HCT116 (cell line): ENCODE results near the gene DMWD. TPM values are rescaled to one million over a fixed set of nuclear protein-coding genes. Genes with fewer than 3 reads are reported as not detected.

Experiments
- ATAC-seq: fragments of 200-7000 bp; cut with Tn5 transposase; 2 replicates; pipeline ENCODE4 v1.9.1; 2020; ENCODE audit warnings: mild to moderate bottlenecking, moderate library complexity
- BruUV-seq: library from RNA; stranded (reverse); fragments of 400-500 nt; replicated peaks from 2 replicates; lab custom pipeline; 2021; lab: Mats Ljungman, UMichigan
- CTCF ChIA-PET: fragments of 300-600 bp; sonication (Branson Sonifier 250); formaldehyde crosslinking; loops from one replicate; lab custom pipeline; 2021; ENCODE audit warnings: antibody characterized with exemption; lab: Charles Lee
- POLR2A ChIA-PET: fragments of 300-600, 350-600 bp; sonication (Branson Sonifier 250); formaldehyde crosslinking; loops from one replicate; lab custom pipeline; 2021; ENCODE audit warnings: antibody characterized with exemption; lab: Charles Lee
- RAD21 ChIA-PET, 2 experiments: fragments of 300-600 bp; sonication (Branson Sonifier 250); formaldehyde crosslinking; loops; one replicate each; lab custom pipeline; 2023; ENCODE audit warnings: low total read pairs in 2 of 2; ENCODE audit not compliant: uncharacterized antibody in 2 of 2, unreplicated experiment in 2 of 2, low non-redundant PET in 1 of 2; lab: Charles Lee
- DNase-seq: peaks from one replicate; pipeline ENCODE4 v3.0.0-alpha.2; 2010; ENCODE audit warnings: low read depth, low spot score
- H2AFZ ChIP-seq: fragments of 200-600 bp; shearing (Covaris generic), sonication (generic); 2 replicates; pipeline ENCODE4 v1.6.1; 2017; ENCODE audit warnings: low read depth, mixed run types, mixed read lengths, antibody characterized with exemption, low read length; ENCODE audit not compliant: poor library complexity, severe bottlenecking
- H3K27ac ChIP-seq: 2 replicates; pipeline ENCODE4 v1.5.1; 2012; ENCODE audit warnings: low read depth, low read length
- H3K27me3 ChIP-seq: fragments of 200-600 bp; sonication (generic); 2 replicates; pipeline ENCODE4 v1.6.1; 2016; ENCODE audit warnings: mixed run types, low read length, mixed read lengths; ENCODE audit not compliant: insufficient read depth
- H3K36me3 ChIP-seq, 2 experiments: fragments of 200-500 bp in 1 of 2; fragments of 200-600 bp in 1 of 2; sonication (Bioruptor generic) in 1 of 2; sonication (generic) in 1 of 2; 2 replicates each; pipeline versions ENCODE4 v1.5.1 to v1.6.1; 2014 to 2016; ENCODE audit warnings: low read length in 2 of 2, inconsistent platforms in 1 of 2, mixed read lengths in 1 of 2, mixed run types in 1 of 2; ENCODE audit not compliant: insufficient read depth in 2 of 2, control insufficient read depth in 1 of 2
- H3K4me1 ChIP-seq, 2 experiments: fragments of 200-600 bp in 1 of 2; sonication (generic) in 1 of 2; 2 replicates each; pipeline versions ENCODE4 v1.5.1 to v1.6.1; 2012 to 2017; ENCODE audit warnings: low read length in 2 of 2, inconsistent platforms in 1 of 2, mild to moderate bottlenecking in 1 of 2, mixed read lengths in 1 of 2, mixed run types in 1 of 2, moderate library complexity in 1 of 2; ENCODE audit not compliant: insufficient read depth in 2 of 2, control insufficient read depth in 1 of 2
- H3K4me2 ChIP-seq: fragments of 200-600 bp; sonication (generic); 2 replicates; pipeline ENCODE4 v1.6.1; 2017; ENCODE audit warnings: mixed run types, low read length, mixed read lengths
- H3K4me3 ChIP-seq, 2 experiments: fragments of 200-600 bp in 1 of 2; sonication (generic) in 1 of 2; replicated peaks in 1 of 2; 2 replicates each; pipeline ENCODE4 v1.5.1; 2011 to 2016; ENCODE audit warnings: low read length in 2 of 2, control low read depth in 1 of 2, low read depth in 1 of 2, mild to moderate bottlenecking in 1 of 2, mixed read lengths in 1 of 2, mixed run types in 1 of 2
- H3K79me2 ChIP-seq: fragments of 200-600 bp; sonication (generic); 2 replicates; pipeline ENCODE4 v1.6.1; 2017; ENCODE audit warnings: mild to moderate bottlenecking, mixed run types, low read length, moderate library complexity, mixed read lengths; ENCODE audit not compliant: insufficient read depth
- H3K9ac ChIP-seq: fragments of 200-600 bp; sonication (generic); 2 replicates; pipeline ENCODE4 v1.6.1; 2016; ENCODE audit warnings: low read length, mixed read lengths
- H3K9me2 ChIP-seq: fragments of 200-600 bp; sonication (generic), shearing (Covaris generic); 2 replicates; pipeline ENCODE4 v1.6.1; 2017; ENCODE audit warnings: mixed run types, mild to moderate bottlenecking, moderate library complexity; ENCODE audit not compliant: insufficient read depth
- H3K9me3 ChIP-seq, 2 experiments: fragments of 200-500 bp in 1 of 2; fragments of 200-600 bp in 1 of 2; sonication (Bioruptor generic) in 1 of 2; sonication (generic) in 1 of 2; 2 replicates each; pipeline ENCODE4 v1.6.1; 2014 to 2017; ENCODE audit warnings: low read length in 2 of 2, mixed read lengths in 2 of 2, inconsistent platforms in 1 of 2, low read depth in 1 of 2, mild to moderate bottlenecking in 1 of 2, mixed run types in 1 of 2, moderate library complexity in 1 of 2; ENCODE audit not compliant: control insufficient read depth in 1 of 2, insufficient read depth in 1 of 2
- H4K20me1 ChIP-seq: fragments of 200-600 bp; sonication (generic), shearing (Covaris generic); 2 replicates; pipeline ENCODE4 v1.6.1; 2017; ENCODE audit warnings: mixed run types, mild to moderate bottlenecking, moderate library complexity; ENCODE audit not compliant: insufficient read depth
- POLR2A ChIP-seq: IDR thresholded peaks from 2 replicates; pipeline ENCODE4 v1.7.0; 2011; ENCODE audit warnings: borderline replicate concordance; ENCODE audit not compliant: insufficient read depth, insufficient read length; ENCODE audit errors: extremely low read depth
- SRF ChIP-seq: IDR thresholded peaks from 2 replicates; pipeline ENCODE4 v1.6.1; 2012; ENCODE audit warnings: low read depth
- ZNF274 ChIP-seq: fragments of 200-500 bp; sonication (Bioruptor generic); IDR thresholded peaks from 2 replicates; pipeline ENCODE4 v1.6.1; 2014; ENCODE audit warnings: mild to moderate bottlenecking, low read depth, low read length, inconsistent platforms
- intact Hi-C: fragments of 100-400 bp; cut with micrococcal nuclease; formaldehyde crosslinking; loops from 2 replicates; pipeline ENCODE4 v1.10.0; 2022
- total RNA-seq: library from RNA; stranded (reverse); gene quantifications from one replicate; pipeline ENCODE4 v1.2.1, GENCODE V29; 2021; ENCODE audit not compliant: unreplicated experiment
- TF ChIP-seq, protein P1 (sequence below): IDR thresholded peaks from 2 replicates; pipeline ENCODE4 v1.6.1; 2012; ENCODE audit warnings: low read depth

Gene DMWD
- total RNA-seq, 1 experiment from 2014 or later, result 56.8 TPM

DNA sequence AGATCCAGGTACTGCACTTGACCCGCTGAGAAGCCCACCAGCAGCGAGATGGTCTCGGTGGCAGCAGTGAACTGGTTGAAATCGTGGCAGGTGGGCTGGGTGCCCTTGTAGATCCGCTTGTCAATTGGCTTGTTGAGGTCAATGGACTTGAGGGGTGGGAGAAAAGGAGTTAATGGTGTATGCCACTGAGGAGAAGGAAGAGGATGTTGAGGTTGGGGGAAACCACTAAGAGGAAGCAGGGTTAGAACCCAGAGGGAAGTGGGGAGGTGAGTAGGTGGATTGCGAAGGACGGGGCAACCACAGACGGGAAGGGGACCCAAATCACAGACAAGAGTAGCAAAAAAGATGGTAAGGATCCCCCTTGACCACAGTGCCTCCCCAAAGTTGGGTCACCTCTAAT, 1.7 kb downstream of the DMWD start:
- ChIA-PET POLR2A (no interaction called here), CTCF (interaction anchor here (1.2 kb wide), 1 partner anchor 12 kb away, joined by 3 read pairs; no protein-coding TSS in a partner anchor), RAD21 (no interaction called here)
- Histone ChIP-seq H3K27me3 (no peaks in the 10 kb centered on the region), H3K4me1 (peaks cover 12 to 20% of the 10 kb centered on the region in 2 experiments; a peak in 3 of 4 replicates), H3K4me2 (peak overlapping the region; percentile 100), H3K27ac (no peak overlapping the region; the same call in 1 of the 2 replicates), H2AFZ (no peak overlapping the region), H3K9ac (no peak overlapping the region), H3K9me3 (no peaks in the 10 kb centered on the region), H4K20me1 (no peaks in the 10 kb centered on the region), H3K36me3 (peaks cover 10 to 13% of the 10 kb centered on the region in 2 experiments; a peak in 3 of 4 replicates), H3K79me2 (peaks cover 19% of the 10 kb centered on the region), H3K9me2 (no peaks in the 10 kb centered on the region), H3K4me3 (peak overlapping the region; percentile 92 to 99; a peak in 2 of 4 replicates)
- BruUV-seq, result no TSS peak
- DNase-seq (no peak), ATAC-seq (no peak)
- intact Hi-C loops, result no loop called here
- TF ChIP-seq SRF (no peak), ZNF274 (no peak)

DNA sequence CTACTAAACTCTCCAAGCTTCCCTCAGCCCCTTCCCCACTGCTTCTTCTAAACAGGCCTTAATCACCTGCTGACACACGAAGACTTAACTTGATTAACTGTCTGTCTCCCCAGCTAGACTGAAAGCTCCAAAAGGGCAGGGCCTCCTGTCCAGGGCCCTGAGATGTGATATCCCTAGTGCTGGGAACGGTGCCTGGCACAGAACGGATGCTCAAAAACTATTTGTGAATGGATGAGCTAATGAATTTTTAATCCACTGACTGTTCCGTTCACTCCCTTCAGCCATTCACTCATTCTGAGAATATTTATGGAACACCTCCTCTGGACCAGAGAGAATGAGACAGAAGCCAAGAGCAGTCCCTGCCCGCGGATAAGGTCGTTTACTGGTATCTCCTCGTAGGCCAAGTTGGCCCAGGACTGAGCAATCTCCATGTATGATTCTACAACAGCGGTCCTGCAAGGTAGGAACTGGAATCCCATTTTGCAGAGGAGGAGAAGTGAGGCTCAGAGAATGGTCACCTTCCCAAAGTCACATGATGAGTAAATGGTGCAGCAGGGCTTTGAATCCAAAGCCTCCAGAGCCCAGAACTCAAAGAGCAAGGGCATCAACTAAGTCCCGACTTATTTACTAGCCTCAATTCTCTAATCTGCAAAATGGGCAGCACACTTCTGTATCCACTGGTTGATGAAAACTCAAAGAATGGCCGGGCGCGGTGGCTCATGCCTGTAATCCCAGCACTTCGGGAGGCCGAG, 3.4 kb downstream of the DMWD start:
- DNase-seq (no peak), ATAC-seq (no peak)
- BruUV-seq, result TSS peak; percentile 2
- H3K9ac ChIP-seq, result no peak overlapping the region
- H3K4me3 ChIP-seq, result no peak overlapping the region
- POLR2A ChIA-PET, result interaction anchor here (0.6 to 1.5 kb wide), 2 partner anchors 25 to 312 kb away, joined by 3 read pairs; no protein-coding TSS in a partner anchor
- H3K27me3 ChIP-seq, result no peaks in the 10 kb centered on the region
- intact Hi-C loops, result no loop called here
- no peak overlapping the region for H3K27ac ChIP-seq
- H3K4me2 ChIP-seq, result no peak overlapping the region
- no peak overlapping the region for H2AFZ ChIP-seq
- H3K9me2 ChIP-seq, result no peaks in the 10 kb centered on the region
- H3K36me3 ChIP-seq, result peaks cover 10 to 13% of the 10 kb centered on the region in 2 experiments; a peak in 3 of 4 replicates
- H3K9me3 ChIP-seq, result no peaks in the 10 kb centered on the region
- TF ChIP-seq ZNF274 (no peak), POLR2A (no peak), SRF (no peak)
- TF ChIP-seq, protein P1, sequence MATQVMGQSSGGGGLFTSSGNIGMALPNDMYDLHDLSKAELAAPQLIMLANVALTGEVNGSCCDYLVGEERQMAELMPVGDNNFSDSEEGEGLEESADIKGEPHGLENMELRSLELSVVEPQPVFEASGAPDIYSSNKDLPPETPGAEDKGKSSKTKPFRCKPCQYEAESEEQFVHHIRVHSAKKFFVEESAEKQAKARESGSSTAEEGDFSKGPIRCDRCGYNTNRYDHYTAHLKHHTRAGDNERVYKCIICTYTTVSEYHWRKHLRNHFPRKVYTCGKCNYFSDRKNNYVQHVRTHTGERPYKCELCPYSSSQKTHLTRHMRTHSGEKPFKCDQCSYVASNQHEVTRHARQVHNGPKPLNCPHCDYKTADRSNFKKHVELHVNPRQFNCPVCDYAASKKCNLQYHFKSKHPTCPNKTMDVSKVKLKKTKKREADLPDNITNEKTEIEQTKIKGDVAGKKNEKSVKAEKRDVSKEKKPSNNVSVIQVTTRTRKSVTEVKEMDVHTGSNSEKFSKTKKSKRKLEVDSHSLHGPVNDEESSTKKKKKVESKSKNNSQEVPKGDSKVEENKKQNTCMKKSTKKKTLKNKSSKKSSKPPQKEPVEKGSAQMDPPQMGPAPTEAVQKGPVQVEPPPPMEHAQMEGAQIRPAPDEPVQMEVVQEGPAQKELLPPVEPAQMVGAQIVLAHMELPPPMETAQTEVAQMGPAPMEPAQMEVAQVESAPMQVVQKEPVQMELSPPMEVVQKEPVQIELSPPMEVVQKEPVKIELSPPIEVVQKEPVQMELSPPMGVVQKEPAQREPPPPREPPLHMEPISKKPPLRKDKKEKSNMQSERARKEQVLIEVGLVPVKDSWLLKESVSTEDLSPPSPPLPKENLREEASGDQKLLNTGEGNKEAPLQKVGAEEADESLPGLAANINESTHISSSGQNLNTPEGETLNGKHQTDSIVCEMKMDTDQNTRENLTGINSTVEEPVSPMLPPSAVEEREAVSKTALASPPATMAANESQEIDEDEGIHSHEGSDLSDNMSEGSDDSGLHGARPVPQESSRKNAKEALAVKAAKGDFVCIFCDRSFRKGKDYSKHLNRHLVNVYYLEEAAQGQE, result no peak
- RAD21 ChIA-PET, result no interaction called here
- H4K20me1 ChIP-seq, result no peaks in the 10 kb centered on the region
- peaks cover 12 to 21% of the 10 kb centered on the region in 2 experiments; a peak in 3 of 4 replicates for H3K4me1 ChIP-seq
- CTCF ChIA-PET, result no interaction called here
- H3K79me2 ChIP-seq, result peaks cover 19% of the 10 kb centered on the region
